GM04503 (cell line): ENCODE results near the gene IPO11.
"Not testable (repeated sequence)": the region's sequence is repeated elsewhere in the genome, so short reads cannot be mapped to it uniquely, and the experiment has no call there.

Experiments
- DNase-seq: peaks from one replicate; pipeline ENCODE4 v3.0.0-alpha.2; 2012; ENCODE audit warnings: low read depth

IPO11 gene

DNA sequence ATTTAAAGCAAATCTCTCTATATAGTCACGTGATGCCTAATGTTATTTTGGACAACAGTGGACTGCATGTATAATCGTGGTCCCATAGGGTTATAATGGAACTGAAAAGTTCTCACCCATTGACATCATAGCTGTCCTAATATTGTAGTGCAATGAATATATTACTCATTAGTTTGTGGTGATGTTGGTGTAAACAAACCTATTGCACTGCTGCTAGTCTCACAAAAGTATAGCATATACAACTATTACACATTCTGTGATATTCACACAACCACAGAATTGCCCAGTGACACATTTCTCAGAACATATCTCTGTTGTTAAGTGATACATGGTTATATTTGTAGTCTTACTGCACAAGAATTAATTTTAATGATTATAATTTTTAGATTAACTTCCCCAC is 37.7 kb downstream of the IPO11 start:
- DNase-seq: no peak

DNA sequence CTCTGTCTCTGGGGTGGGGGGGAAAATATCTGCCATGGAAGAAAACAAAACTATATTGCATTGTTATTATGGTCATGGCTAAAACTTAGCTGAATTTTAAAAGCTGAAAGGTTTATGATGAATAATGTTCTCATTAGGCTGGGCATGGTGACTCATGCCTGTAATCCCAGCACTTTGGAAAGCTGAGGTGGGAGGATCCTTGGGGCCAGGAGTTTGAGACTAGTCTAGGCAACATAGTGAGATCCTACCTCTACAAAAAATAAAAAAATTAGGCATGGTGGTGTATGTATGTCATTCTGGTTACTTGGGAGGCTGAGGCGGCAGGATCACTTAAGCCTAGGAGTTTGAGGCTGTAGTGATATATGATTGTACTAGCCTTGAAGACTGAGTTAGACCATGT is 44.5 kb downstream of the IPO11 start:
- DNase-seq: no peak

DNA sequence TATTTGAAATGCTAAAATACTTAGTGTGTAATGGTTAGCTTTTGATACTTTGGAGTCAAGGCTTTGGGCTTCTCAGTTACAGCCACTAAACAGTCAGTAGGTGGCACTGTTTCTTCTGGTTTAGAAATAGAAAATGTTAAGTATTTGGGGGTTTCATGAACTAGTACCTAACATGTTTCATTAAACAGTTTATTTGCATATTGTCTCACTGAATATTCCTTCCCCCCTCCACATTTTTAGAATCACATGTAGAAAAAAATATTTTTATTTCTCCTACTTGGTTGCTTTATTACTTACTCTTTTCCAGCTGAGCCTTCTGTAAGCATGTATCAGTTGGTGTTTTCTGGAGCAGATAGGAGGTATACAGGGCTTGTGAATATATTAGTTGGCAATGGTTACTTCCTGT is 48.0 kb downstream of the IPO11 start:
- no peak for DNase-seq

DNA sequence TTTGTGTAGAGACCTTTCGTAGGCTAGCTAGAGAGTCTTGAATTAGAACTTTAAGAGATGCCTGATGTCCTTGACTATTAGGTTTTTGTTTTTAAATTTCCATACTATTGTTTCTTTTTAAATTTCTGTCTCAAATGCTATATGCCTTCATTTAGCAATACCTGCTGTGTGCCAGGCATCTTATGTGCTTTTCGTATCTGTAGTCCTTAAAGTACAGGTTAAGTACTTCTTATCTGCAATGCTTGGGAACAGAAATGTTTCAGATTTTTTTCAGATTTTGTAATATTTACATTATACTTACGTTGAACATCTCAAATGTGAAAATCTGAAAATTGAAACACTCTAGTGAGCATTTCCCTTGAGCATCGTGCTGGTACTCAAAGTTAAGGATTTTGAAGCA is 49.0 kb downstream of the IPO11 start:
- DNase-seq: no peak

DNA sequence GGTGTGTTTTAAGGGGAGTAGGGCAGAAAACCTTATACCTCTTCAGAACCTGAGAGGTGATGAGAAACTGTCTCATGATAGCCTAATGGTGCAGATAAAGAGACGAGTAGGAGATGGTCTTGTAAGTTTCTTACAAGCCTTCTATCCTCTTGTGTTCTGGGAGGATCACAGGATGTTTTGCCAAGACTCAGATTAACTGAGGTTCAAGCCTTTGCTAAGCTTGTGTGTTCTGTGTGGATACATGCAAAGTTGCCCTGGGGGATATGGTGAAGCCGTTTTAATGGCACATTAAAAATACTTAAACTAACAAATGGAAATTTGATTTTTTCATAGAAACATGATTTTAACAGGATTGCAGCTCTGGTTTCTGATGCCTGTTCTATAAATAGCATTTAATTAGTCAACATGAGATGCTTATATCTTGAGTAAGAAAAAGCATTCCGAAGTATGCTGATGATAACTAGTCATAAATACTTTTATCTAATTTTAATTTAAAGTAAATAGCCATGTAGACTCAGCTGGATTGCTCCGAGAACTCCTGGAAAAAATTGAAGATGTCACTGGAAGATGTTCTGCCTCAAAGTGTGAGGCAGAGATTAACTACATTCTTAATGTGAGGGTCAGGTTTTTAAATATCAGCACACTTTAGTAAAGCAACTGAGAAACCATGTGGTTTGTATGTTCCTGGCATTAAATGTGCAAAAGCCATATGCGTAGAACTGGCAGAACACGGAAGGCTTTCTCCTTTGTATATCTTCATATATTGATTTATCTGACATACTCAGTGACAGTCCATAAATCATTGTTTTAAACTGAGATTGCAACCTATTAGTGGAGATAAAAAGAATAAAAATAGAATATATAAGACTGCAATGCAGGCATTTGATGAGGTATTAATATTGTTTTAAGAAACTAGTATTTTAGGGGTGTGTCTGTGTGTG is 53.7 kb downstream of the IPO11 start:
- DNase-seq: no peak

DNA sequence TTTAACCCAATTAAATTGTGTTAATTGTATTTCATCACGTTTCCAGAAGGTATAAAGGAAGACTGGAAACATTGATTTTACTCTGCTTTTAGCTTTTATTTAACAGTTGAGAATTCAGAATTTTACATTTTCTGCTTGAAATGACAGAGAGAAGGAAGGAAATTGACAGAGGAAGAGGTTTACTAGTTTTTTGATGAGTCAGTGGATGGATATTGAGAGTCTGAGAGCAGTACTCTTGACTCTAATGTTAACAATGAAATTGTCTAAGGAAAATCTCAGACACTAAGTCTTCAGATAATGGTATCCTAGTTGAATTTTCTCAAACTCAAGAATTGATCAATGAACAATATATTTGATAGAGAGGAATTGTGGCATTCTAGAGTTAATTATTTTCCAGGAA is 60.6 kb downstream of the IPO11 start:
- DNase-seq: no peak

DNA sequence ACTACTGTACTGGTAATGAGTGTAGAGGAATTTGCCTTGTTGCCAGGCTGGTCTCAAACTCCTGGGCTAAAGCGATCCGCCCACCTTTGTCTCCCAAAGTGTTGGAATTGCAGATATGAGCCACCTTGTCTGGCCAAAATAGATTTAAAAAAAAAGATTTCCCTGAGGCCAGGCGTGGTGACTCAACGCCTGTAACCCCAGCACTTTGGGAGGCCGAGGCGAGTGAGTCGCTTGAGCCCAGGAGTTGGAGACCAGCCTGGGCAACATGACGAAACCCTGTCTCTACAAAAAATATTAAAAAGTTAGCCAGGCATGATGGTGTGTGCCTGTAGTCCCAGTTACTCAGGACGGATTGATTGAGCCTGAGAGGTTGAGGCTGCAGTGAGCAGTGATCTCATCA is 62.5 kb downstream of the IPO11 start:
- peak; percentile 27 for DNase-seq

DNA sequence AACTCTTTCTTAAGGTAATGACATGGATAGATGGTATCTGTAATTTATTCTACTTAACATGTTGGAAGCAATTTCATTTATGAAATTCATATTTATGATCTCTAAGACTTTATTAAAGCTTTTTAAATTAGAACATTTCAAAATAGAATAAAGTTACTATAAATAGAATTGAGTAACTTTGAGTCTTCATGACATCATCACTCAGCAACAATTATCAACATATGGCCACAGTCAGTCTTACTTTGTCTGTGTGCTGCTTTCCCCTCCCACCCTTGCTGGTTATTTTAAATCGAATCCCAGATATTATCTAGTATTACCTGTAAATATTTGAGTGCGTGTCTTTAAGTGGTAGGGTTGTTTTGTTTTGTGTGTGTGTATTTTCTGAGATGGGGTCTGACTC is 65.2 kb downstream of the IPO11 start:
- DNase-seq: no peak

DNA sequence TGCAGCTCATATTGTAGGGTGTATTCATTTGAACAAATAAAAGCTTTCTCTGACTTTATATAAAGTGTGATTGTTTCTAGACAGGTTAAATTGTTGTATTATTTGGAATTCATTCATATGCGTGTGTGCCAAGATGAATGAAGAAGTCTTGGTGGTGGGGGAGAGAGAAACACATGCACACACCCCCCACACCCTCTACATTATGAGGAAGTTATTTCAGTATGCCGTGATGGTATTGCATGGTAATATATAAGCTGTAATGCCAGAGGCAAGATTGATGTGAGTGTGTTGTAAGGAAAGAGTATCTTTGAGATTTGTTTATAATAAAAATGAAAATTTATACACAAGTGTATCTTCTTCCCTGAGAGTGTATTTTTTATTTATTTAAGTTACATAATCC is 71.0 kb downstream of the IPO11 start:
- DNase-seq: no peak

DNA sequence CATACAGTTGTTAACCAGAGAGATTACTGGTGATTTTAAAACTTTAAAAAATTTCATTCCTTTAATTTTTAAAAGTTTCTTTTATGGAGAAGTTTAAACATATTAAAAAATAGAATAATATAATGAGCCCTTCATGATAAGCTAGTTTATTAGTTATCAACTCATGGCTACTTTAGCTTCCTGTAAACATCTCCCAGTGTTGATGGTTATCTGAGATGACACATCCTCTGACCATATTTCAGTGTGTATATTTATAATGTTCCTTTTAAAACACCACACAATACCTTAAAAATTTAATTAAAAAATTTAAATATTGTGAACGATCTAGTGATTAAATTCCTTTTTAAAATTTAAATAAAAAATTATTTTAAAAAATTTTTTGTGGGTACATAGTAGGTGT is 74.1 kb downstream of the IPO11 start:
- DNase-seq: no peak

DNA sequence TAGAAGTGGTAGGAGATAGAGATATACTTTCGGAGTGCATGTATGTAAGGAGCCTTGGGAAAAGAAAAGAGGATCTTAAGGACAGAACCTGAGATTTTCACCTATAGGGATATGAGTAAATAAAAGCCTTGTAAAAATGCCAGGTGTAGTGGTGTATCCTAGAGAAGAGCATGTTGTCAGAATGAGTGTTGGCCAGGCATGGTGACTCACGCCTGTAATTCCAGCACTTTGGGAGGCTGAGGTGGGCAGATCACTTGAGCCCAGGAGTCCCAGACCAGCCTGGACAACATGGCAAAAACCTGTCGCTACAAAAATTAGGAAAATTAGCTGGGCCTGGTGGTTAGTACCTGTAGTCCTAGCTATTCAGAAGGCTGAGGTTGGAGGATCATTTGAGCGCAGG is 76.0 kb downstream of the IPO11 start:
- no peak for DNase-seq

DNA sequence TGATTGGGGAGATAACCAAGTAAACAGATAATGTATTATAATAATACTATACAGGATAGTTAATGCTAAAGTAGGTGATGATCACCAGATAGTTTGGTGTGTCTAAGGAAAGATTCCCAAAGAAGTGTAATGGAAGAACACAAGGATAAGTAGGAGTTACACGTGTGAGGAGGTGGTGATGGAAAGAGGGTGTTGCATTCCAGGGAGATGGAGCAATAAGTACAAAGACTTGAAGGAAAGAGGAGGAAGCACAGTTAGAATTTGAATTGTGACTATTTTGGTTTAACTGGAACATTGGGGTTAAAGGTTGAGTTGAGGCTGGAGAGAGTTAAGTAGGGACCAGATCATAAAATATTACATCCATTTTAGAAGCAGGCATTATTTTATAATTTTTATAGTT is 76.9 kb downstream of the IPO11 start:
- DNase-seq: no peak

DNA sequence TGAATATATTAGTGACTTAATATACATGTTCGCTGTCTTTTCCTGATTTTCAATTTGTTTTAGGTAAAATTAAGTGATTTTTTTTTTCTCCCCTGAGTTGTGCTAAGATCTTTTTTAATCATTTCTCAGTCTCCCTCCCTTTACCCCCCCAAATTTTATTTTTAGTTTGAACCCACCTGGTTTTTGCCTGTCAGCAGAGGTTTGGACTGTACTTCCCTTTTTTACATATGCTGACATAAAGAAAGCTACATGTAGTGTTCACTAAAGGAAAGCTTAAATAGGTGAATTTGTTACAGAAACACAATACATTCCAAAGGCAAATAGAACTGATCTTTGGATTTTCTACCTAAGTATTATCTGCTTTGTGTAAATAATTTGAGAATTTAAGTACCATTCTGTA is 82.2 kb downstream of the IPO11 start:
- no peak for DNase-seq

DNA sequence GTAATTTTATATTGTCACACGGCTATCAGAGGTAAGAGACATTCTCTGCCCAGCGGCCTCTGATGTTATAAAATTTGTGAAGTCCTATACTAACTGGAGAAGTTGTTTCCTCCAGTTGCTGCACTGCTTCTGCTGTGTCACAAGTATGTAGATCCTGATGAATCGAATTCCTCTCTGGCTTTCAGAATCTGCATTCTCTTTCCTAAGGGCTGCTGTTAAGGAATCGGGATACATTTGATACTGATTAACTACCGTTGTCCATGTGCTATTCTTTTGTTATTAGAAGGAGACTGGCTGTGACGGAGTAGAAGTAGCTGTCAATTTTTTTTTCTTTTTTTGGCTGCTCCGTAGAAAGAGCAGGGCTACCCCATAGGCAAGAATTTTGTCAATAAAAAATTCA is 84.3 kb downstream of the IPO11 start:
- DNase-seq: no peak

DNA sequence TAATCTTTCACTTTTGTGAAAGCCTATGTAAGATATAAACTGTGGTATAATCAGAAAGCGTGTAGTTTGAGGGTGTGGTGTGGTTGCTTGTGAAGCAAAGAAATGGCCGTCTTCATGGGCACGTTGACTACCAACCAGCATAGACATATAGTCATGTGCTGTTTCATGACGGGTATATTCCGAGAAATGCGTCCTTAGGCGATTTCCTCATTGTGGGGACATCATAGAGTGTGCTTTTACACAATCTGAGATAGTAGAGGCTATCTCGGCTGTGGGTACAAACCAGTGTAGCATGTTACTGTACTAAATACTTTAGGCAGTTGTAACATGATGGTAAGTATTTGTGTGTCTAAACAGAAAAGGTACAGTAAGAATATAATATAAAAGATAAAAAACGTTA is 86.4 kb downstream of the IPO11 start:
- DNase-seq: no peak

DNA sequence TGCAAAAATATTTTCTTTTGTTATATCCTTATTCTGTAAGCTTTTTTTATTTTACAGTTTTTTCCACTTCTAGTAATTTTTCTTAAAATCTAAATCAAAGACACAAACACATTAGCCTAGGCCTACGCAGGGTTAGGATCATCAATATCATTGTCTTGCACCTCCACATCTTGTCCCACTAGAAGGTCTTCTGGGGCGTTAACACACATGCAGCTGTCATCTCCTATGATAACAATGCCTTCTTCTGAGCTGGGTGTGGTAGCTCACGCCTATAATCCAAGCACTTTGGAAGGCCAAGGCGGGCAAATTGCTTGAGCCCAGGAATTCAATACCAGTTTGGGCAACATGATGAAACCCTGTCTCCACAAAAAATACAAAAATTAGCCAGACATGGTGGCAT is 87.2 kb downstream of the IPO11 start:
- no peak for DNase-seq

DNA sequence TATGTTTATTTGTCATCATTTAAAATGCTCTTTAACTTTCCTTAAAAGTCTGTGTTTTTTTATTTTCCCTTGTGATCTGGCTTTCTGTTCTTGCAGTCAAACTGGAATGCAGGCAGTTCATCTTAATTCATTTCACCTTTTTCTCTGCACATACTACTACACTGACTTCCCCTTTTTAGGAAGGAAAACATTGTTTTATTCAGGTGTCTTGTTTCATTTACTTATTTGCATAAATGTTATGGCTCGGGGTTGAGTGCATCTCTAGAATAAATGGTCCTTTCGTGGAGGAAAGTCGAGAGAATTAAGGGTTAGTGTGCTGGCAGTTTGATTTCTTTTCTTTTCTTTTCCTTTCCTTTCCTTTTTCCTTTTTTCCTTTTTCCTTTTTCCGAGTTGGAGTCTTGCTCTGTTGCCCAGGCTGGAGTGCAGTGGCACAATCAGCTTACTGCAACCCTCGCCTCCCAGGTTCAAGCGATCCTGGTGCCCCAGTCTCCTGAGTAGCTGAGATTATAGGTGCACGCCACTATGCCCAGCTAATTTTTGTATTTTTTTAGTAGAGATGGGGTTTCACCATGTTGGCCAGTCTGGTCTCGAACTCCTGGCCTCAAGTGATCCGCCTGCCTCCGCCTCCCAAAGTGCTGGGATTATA is 90.0 kb downstream of the IPO11 start:
- DNase-seq: no peak

DNA sequence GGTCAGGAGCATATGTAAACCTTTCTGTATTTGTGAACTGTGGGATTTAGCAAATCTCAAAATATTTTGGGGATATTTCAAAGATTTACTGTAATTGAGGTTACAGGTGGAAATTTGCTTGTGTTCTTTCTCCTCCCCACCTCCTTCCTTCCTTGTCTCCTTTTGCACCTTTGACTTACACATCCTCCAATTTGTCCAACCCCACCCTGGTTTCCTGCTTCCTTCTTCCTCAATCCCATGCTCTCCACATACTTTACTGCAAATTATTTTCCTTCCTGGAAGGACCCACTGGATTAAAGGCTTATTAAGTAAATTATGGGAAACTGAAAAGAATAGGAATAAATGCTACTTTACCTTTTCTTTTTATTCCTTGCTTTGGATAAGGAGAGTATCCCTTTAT is 91.6 kb downstream of the IPO11 start:
- no peak for DNase-seq

DNA sequence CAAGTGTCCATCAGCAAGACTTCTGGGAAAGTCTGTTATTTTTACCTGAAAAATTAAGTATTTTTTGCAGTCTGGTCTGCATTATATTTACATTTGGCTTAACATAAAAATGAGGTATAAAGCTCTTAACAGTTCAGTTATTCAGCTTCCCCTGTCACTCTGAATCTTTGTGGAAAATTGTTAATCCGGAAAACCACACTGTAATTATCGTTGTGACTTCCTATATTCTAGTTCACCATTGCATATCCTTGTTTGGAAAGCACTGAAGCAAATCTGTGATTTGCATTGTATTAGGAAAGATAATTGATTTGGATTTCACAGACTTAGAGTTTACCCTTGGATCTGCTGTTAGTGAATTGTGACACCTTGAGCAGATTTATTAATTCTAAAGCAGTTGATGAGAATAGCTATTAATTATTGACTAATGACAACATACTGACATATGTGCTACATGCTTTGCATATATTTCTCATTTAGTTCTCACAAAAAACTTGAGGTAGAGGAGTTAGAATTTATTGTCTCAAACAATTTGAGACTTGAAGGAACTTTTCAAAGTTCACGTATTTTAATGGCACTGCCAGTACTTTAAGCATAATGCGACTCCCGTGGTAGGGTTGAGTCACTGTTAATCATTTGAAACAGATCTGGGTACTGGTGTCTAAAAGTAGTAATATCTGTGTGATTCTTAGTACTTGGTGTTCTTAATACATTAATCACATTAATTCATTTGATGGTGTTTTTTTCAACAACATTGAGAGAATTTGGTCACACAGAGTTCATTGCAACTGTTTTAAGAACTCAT is 94.3 kb downstream of the IPO11 start:
- no peak for DNase-seq

DNA sequence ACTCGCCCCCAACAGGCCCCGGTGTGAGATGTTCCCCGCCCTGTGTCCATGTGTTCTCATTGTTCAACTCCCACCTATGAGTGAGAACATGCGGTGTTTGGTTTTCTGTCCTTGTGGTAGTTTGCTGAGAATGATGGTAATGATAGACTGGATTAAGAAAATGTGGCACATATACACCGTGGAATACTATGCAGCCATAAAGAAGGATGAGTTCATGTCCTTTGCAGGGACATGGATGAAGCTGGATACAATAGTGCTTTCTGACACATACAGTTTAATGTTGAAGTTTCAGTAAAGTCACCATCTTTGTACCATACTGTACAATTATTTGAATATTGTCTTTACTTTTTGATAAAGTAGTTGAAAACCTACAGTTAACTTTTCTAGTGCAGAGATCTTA is 96.2 kb downstream of the IPO11 start:
- not testable (repeated sequence) for DNase-seq

DNA sequence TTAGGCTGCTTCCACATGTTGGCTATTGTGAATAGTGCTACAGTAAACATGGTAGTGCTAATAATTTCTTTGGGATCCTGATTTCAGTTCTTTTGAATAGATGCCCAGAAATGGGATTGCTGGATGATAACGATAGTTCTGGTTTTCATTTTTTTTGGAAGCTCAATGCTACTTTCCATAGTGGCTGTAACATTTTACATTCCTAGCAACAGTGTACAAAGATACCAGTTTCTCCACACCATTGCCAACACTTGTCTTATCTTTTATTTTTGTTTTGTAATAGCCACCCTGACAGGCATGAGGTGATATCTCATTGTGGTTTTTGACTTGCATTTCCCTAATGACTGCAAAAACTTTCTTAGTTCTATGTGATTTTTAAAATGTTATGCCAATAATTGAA is 97.2 kb downstream of the IPO11 start:
- no peak for DNase-seq

DNA sequence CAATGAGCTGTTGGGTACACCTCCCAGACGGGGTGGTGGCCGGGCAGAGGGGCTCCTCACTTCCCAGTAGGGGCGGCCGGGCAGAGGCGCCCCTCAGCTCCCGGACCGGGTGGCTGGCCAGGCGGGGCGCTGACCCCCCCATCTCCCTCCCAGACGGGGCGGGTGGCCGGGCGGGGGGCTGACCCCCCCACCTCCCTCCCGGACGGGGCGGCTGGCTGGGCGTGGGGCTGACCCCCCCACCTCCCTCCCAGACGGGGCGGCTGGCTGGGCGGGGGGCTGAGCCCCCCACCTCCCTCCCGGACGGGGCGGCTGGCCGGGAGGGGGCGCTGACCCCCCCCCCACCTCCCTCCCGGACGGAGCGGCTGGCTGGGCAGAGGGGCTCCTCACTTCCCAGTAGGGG is 100.5 kb downstream of the IPO11 start:
- not testable (repeated sequence) for DNase-seq
